ENCODE measurements around the gene PDXDC1.
"Not testable (repeated sequence)": the region's sequence is repeated elsewhere in the genome, so short reads cannot be mapped to it uniquely, and the experiment has no call there.

GRCh38 chr16:15045270-15045669, 70.4 kb downstream of the PDXDC1 start:
- not testable (repeated sequence) for TF ChIP-seq KDM5A (IDR thresholded peaks at IDR 0.05); CTCF (IDR thresholded peaks at IDR 0.05); JUN (IDR thresholded peaks at IDR 0.05); CHD2 (IDR thresholded peaks at IDR 0.05; ENCODE audit: low read length, partially characterized antibody); POLR2A (IDR thresholded peaks at IDR 0.05; ENCODE audit: low read length); SMC3 (IDR thresholded peaks at IDR 0.05); ELK1 (IDR thresholded peaks at IDR 0.05; ENCODE audit: low read depth, low read length); ZC3H11A (IDR thresholded peaks at IDR 0.05); MAFK (IDR thresholded peaks at IDR 0.05; ENCODE audit: partially characterized antibody); RAD21 (conservative IDR thresholded peaks at IDR 0.05 in 1 of 2, IDR thresholded peaks at IDR 0.05 in 1 of 2)
- TF ChIP-seq, protein P1, sequence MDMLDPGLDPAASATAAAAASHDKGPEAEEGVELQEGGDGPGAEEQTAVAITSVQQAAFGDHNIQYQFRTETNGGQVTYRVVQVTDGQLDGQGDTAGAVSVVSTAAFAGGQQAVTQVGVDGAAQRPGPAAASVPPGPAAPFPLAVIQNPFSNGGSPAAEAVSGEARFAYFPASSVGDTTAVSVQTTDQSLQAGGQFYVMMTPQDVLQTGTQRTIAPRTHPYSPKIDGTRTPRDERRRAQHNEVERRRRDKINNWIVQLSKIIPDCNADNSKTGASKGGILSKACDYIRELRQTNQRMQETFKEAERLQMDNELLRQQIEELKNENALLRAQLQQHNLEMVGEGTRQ (IDR thresholded peaks at IDR 0.05): not testable (repeated sequence)
- TF ChIP-seq, protein P2, sequence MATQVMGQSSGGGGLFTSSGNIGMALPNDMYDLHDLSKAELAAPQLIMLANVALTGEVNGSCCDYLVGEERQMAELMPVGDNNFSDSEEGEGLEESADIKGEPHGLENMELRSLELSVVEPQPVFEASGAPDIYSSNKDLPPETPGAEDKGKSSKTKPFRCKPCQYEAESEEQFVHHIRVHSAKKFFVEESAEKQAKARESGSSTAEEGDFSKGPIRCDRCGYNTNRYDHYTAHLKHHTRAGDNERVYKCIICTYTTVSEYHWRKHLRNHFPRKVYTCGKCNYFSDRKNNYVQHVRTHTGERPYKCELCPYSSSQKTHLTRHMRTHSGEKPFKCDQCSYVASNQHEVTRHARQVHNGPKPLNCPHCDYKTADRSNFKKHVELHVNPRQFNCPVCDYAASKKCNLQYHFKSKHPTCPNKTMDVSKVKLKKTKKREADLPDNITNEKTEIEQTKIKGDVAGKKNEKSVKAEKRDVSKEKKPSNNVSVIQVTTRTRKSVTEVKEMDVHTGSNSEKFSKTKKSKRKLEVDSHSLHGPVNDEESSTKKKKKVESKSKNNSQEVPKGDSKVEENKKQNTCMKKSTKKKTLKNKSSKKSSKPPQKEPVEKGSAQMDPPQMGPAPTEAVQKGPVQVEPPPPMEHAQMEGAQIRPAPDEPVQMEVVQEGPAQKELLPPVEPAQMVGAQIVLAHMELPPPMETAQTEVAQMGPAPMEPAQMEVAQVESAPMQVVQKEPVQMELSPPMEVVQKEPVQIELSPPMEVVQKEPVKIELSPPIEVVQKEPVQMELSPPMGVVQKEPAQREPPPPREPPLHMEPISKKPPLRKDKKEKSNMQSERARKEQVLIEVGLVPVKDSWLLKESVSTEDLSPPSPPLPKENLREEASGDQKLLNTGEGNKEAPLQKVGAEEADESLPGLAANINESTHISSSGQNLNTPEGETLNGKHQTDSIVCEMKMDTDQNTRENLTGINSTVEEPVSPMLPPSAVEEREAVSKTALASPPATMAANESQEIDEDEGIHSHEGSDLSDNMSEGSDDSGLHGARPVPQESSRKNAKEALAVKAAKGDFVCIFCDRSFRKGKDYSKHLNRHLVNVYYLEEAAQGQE (IDR thresholded peaks at IDR 0.05): not testable (repeated sequence)

All from A549 (cell line).